ENCODE results near the gene HECA. TPM values are rescaled to one million over a fixed set of nuclear protein-coding genes. Genes with fewer than 3 reads are reported as not detected.
"Not testable (repeated sequence)": the region's sequence is repeated elsewhere in the genome, so short reads cannot be mapped to it uniquely, and the experiment has no call there.

Gene HECA
- total and polyA plus RNA-seq, 2 experiments from 2014 or later = 2.9 to 22.5 TPM

GRCh38 chr6:139115989-139116758, 18.7 kb upstream of the HECA start:
- no peak overlapping the region for H3K4me3 ChIP-seq
- DNase-seq = no peak
- H2AFZ ChIP-seq = no peak overlapping the region
- H3K4me1 ChIP-seq (ENCODE audit: insufficient read depth) = no peaks in the 10 kb centered on the region
- no peak for TF ChIP-seq EZH2phosphoT487 (IDR thresholded peaks at IDR 0.05; ENCODE audit: insufficient read depth, low read depth)
- TF ChIP-seq EZH2 (IDR thresholded peaks at IDR 0.05; ENCODE audit: insufficient read depth, poor library complexity, severe bottlenecking) = no peak
- no peak overlapping the region for H3K27ac ChIP-seq
- 76 to 83% methylated on average over 4 of the region's 4 CpGs for WGBS, 2 experiments (ENCODE audit: low coverage in 1 of 2, low lambda C conversion rate in 2 of 2, missing lambda C conversion rate in 2 of 2)
- H3K4me2 ChIP-seq (ENCODE audit: unreplicated experiment) = no peak overlapping the region
- H4K20me1 ChIP-seq (ENCODE audit: insufficient read depth) = no peaks in the 10 kb centered on the region
- H3K36me3 ChIP-seq (ENCODE audit: low read depth) = no peaks in the 10 kb centered on the region
- H3F3A ChIP-seq (ENCODE audit: insufficient read depth) = no peaks in the 10 kb centered on the region
- no peaks in the 10 kb centered on the region for H3K79me2 ChIP-seq (ENCODE audit: insufficient read depth)
- no peaks in the 10 kb centered on the region for H3K27me3 ChIP-seq (replicated peaks; ENCODE audit: insufficient read depth)
- H3K9me3 ChIP-seq (ENCODE audit: low read depth) = no peaks in the 10 kb centered on the region
- H3K9me2 ChIP-seq (ENCODE audit: insufficient read depth) = no peaks in the 10 kb centered on the region
- in situ Hi-C loops (cut with MboI) = no loop called here
- H3K9ac ChIP-seq = no peak overlapping the region

- no peak overlapping the region for H3K4me2 ChIP-seq (ENCODE audit: unreplicated experiment)
- no peaks in the 10 kb centered on the region for H3K27me3 ChIP-seq (replicated peaks; ENCODE audit: insufficient read depth)
- H3K9ac ChIP-seq = no peak overlapping the region
- H3K27ac ChIP-seq = no peak overlapping the region
- no peaks in the 10 kb centered on the region for H3K4me1 ChIP-seq (ENCODE audit: insufficient read depth)
- no peak overlapping the region for H3K4me3 ChIP-seq
- H3K36me3 ChIP-seq (ENCODE audit: low read depth) = no peaks in the 10 kb centered on the region
- 64 to 70% methylated on average over 1 of the region's 1 CpG for WGBS, 2 experiments (ENCODE audit: low coverage in 1 of 2, low lambda C conversion rate in 2 of 2, missing lambda C conversion rate in 2 of 2)
- H3K79me2 ChIP-seq (ENCODE audit: insufficient read depth) = no peaks in the 10 kb centered on the region
- no peak overlapping the region for H2AFZ ChIP-seq
- H3F3A ChIP-seq (ENCODE audit: insufficient read depth) = no peaks in the 10 kb centered on the region
- in situ Hi-C loops (cut with MboI) = no loop called here
- H3K9me3 ChIP-seq (ENCODE audit: low read depth) = no peaks in the 10 kb centered on the region
- peak; percentile 32 for DNase-seq
- no peaks in the 10 kb centered on the region for H4K20me1 ChIP-seq (ENCODE audit: insufficient read depth)
- no peak for TF ChIP-seq EZH2phosphoT487 (IDR thresholded peaks at IDR 0.05; ENCODE audit: insufficient read depth, low read depth)
- TF ChIP-seq EZH2 (IDR thresholded peaks at IDR 0.05; ENCODE audit: insufficient read depth, poor library complexity, severe bottlenecking) = no peak
- H3K9me2 ChIP-seq (ENCODE audit: insufficient read depth) = no peaks in the 10 kb centered on the region
These were observed 17.1 kb upstream of the HECA start for GRCh38 chr6:139117734-139118133.

GRCh38 chr6:139119552-139119951, 15.3 kb upstream of the HECA start:
- no peak for TF ChIP-seq EZH2 (IDR thresholded peaks at IDR 0.05; ENCODE audit: insufficient read depth, poor library complexity, severe bottlenecking)
- TF ChIP-seq EZH2phosphoT487 (IDR thresholded peaks at IDR 0.05; ENCODE audit: insufficient read depth, low read depth) = no peak
- Histone ChIP-seq H3K27me3 (replicated peaks; ENCODE audit: insufficient read depth) (no peaks in the 10 kb centered on the region), H3K27ac (no peak overlapping the region), H2AFZ (no peak overlapping the region), H3K4me1 (ENCODE audit: insufficient read depth) (no peaks in the 10 kb centered on the region), H3K9ac (no peak overlapping the region), H3K9me3 (ENCODE audit: low read depth) (no peaks in the 10 kb centered on the region), H4K20me1 (ENCODE audit: insufficient read depth) (no peaks in the 10 kb centered on the region), H3F3A (ENCODE audit: insufficient read depth) (no peaks in the 10 kb centered on the region), H3K9me2 (ENCODE audit: insufficient read depth) (no peaks in the 10 kb centered on the region), H3K4me3 (no peak overlapping the region), H3K36me3 (ENCODE audit: low read depth) (no peaks in the 10 kb centered on the region), H3K79me2 (ENCODE audit: insufficient read depth) (no peaks in the 10 kb centered on the region), H3K4me2 (ENCODE audit: unreplicated experiment) (no peak overlapping the region)
- 44 to 49% methylated on average over 3 of the region's 3 CpGs for WGBS, 2 experiments (ENCODE audit: low coverage in 1 of 2, low lambda C conversion rate in 2 of 2, missing lambda C conversion rate in 2 of 2)
- in situ Hi-C loops (cut with MboI) = no loop called here
- DNase-seq = no peak

- H3K79me2 ChIP-seq (ENCODE audit: insufficient read depth); DNase-seq; H2AFZ ChIP-seq; H3K9ac ChIP-seq; H3K4me3 ChIP-seq; in situ Hi-C loops (cut with MboI); H3K9me2 ChIP-seq (ENCODE audit: insufficient read depth); H3K4me2 ChIP-seq (ENCODE audit: unreplicated experiment); H3K36me3 ChIP-seq (ENCODE audit: low read depth); H3K27ac ChIP-seq; H3K9me3 ChIP-seq (ENCODE audit: low read depth); H4K20me1 ChIP-seq (ENCODE audit: insufficient read depth); H3K27me3 ChIP-seq (replicated peaks; ENCODE audit: insufficient read depth): not testable (repeated sequence)
- 71 to 86% methylated on average over 3 of the region's 3 CpGs for WGBS, 2 experiments (ENCODE audit: low coverage in 1 of 2, low lambda C conversion rate in 2 of 2, missing lambda C conversion rate in 2 of 2)
- Histone ChIP-seq H3K4me1 (ENCODE audit: insufficient read depth) (peaks cover 20% of the 10 kb centered on the region), H3F3A (ENCODE audit: insufficient read depth) (peaks cover 15% of the 10 kb centered on the region)
These were observed 12.1 kb upstream of the HECA start for GRCh38 chr6:139122823-139123222.
